BE2C (cell line): ENCODE measurements around the gene ITGA8.

Experiments used
- DNase-seq: peaks from one replicate; pipeline ENCODE4 v3.0.0-alpha.2; 2020
- H3K27me3 ChIP-seq: fragments of 250-450 bp; sonication (Bioruptor Pico); 2 replicates; pipeline ENCODE4 v1.5.1; 2020; ENCODE audit warnings: mild to moderate bottlenecking
- H3K36me3 ChIP-seq: fragments of 250-450 bp; sonication (Bioruptor Pico); 2 replicates; pipeline ENCODE4 v1.5.1; 2020; ENCODE audit warnings: mild to moderate bottlenecking
- H3K4me1 ChIP-seq: fragments of 250-450 bp; sonication (Bioruptor Pico); 2 replicates; pipeline ENCODE4 v1.5.1; 2020
- H3K4me3 ChIP-seq: 2 replicates; pipeline ENCODE4 v1.5.1; 2011; ENCODE audit warnings: low read depth, low read length
- H3K9me3 ChIP-seq: fragments of 250-450 bp; sonication (Bioruptor Pico); 2 replicates; pipeline ENCODE4 v1.5.1; 2020
- TF ChIP-seq, protein P1 (sequence below): IDR thresholded peaks from 2 replicates; pipeline ENCODE4 v1.5.1; 2012; ENCODE audit warnings: mild to moderate bottlenecking, low read depth, low read length

Gene ITGA8

DNA sequence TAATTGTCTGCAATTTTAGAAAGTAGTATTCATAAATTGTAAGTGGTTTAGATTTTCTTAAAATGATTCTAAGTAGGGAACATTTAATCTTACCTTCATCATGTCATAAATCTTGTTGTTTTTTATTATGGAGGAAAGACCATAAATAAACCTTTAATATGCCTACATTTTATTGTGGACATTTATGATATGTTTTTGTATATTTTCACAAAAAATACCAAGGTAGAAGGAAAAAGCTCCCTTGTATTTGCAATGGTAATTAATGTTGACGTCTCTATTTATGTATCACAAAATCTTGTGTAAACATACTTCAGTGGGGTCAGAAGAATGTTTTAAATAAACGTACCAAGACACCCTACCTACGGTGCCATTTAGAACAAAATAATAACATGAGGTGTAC is 193.0 kb downstream of the ITGA8 start:
- no peaks in the 10 kb centered on the region for H3K9me3 ChIP-seq
- no peak overlapping the region for H3K4me3 ChIP-seq
- TF ChIP-seq, protein P1, sequence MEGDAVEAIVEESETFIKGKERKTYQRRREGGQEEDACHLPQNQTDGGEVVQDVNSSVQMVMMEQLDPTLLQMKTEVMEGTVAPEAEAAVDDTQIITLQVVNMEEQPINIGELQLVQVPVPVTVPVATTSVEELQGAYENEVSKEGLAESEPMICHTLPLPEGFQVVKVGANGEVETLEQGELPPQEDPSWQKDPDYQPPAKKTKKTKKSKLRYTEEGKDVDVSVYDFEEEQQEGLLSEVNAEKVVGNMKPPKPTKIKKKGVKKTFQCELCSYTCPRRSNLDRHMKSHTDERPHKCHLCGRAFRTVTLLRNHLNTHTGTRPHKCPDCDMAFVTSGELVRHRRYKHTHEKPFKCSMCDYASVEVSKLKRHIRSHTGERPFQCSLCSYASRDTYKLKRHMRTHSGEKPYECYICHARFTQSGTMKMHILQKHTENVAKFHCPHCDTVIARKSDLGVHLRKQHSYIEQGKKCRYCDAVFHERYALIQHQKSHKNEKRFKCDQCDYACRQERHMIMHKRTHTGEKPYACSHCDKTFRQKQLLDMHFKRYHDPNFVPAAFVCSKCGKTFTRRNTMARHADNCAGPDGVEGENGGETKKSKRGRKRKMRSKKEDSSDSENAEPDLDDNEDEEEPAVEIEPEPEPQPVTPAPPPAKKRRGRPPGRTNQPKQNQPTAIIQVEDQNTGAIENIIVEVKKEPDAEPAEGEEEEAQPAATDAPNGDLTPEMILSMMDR: no peak
- DNase-seq: no peak
- H3K27me3 ChIP-seq: no peaks in the 10 kb centered on the region
- no peaks in the 10 kb centered on the region for H3K4me1 ChIP-seq
- no peaks in the 10 kb centered on the region for H3K36me3 ChIP-seq

DNA sequence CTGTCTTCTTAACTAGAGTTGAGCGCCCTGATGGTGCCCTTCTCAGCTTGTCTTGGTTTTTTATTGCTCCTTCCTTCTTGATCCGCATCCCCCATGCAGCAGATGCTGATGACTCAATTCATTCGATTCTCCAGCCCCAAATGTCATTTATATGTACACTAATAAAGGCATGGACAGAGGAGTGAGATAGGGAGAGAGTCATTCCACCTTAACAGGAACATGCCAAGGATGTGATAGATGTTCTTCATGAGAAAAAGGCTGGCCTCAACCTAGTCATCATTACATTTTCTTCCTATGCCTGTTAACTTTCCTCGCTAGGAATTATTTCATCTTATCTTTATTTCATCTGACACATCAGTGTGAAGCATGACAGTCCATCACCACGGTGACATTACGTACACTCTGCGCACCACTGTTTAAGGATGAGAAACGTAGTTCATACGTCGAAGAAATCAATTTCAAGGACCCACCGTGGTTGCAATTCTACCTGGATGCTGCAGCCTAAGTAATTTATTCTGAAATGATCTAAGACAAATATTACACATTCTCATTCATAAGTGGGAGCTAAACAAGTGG is 198.3 kb downstream of the ITGA8 start:
- Histone ChIP-seq H3K27me3 (no peaks in the 10 kb centered on the region; the same call in 1 of the 2 replicates), H3K9me3 (no peaks in the 10 kb centered on the region), H3K36me3 (no peaks in the 10 kb centered on the region), H3K4me3 (no peak overlapping the region), H3K4me1 (no peaks in the 10 kb centered on the region)
- DNase-seq: no peak
- TF ChIP-seq, protein P1: no peak

DNA sequence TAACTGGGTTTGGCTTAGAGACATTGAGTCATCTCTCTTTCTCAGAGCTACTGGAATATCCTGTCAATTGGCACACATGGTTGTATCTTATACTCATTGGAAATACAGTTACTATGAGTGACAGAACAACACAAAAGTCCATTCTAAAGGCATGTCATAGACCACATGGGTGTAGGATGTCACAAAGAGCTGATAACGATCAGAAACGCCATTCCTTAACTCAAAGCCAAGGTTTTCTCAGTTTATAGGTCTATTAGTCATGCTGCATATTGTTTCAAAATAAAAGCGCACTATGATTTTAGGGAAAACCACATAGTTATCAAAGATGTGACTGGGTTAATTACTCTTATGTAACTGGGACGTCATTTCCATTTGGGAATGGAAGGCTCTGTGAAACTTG is 201.5 kb downstream of the ITGA8 start:
- Histone ChIP-seq H3K4me1 (no peaks in the 10 kb centered on the region), H3K36me3 (no peaks in the 10 kb centered on the region), H3K9me3 (no peaks in the 10 kb centered on the region), H3K27me3 (no peaks in the 10 kb centered on the region; the same call in 1 of the 2 replicates), H3K4me3 (no peak overlapping the region)
- TF ChIP-seq, protein P1: no peak
- DNase-seq: no peak

DNA sequence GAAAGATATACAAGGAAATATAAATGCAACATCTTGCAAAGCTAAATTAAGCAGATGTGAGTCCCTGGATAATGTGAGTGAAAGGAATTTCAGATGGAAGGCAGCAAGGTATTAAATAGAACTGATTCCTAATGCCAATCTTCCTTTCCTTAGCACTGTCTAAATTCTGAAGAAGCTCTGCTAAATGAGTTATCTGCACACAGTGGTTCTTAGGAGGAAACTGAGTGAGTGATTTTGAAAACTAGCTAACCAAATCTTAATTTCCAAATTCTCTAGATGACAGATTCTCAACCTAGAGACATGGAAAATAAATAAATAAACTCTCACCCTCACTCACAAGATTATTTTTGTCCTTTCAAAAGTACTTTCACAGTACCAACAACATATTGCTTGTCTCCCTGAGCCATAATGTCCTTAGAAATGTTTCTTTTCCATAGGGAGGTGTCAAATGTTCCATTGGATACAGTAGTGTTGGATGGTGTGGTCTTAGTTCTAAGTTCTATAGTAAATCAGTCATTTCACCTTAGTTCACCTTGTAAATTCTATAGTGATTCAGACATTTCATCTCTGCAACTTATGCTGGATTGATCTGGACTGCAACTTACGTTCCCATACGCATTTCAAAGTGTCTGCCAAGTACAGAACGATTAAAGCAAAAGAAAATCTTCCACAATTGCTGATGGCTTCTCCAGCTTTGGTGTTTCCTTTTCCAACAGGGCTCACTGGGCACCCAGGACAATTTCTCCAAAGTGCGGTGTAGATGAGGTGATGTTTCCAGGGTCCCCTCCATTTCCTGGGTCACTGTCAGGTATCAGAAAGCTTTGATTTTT is 203.3 kb downstream of the ITGA8 start:
- TF ChIP-seq, protein P1: no peak
- H3K4me1 ChIP-seq: no peaks in the 10 kb centered on the region
- no peaks in the 10 kb centered on the region for H3K36me3 ChIP-seq
- no peak for DNase-seq
- no peaks in the 10 kb centered on the region; the same call in 1 of the 2 replicates for H3K27me3 ChIP-seq
- no peaks in the 10 kb centered on the region for H3K9me3 ChIP-seq
- no peak overlapping the region for H3K4me3 ChIP-seq

DNA sequence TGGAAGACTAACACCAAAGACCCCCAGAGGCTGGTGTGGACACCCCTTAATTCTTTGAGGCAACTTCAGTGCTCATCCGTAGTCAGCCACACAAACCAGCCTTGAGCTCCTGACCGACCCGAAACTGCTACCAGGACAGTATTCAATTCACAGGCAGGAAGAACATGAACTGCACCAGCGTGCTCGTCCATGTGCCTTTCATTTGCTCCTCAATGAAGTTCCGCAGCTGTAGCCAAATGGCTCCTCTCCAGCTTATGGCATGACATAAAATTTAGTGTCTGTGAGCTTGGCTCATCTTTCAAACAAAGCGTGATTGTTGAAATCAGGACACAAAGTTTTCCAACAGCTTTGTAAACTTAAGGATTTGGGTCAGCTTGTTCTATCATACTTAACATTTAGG is 204.5 kb downstream of the ITGA8 start:
- Histone ChIP-seq H3K4me3 (no peak overlapping the region), H3K36me3 (no peaks in the 10 kb centered on the region), H3K9me3 (no peaks in the 10 kb centered on the region), H3K4me1 (no peaks in the 10 kb centered on the region), H3K27me3 (no peaks in the 10 kb centered on the region; the same call in 1 of the 2 replicates)
- DNase-seq: no peak
- TF ChIP-seq, protein P1: no peak

DNA sequence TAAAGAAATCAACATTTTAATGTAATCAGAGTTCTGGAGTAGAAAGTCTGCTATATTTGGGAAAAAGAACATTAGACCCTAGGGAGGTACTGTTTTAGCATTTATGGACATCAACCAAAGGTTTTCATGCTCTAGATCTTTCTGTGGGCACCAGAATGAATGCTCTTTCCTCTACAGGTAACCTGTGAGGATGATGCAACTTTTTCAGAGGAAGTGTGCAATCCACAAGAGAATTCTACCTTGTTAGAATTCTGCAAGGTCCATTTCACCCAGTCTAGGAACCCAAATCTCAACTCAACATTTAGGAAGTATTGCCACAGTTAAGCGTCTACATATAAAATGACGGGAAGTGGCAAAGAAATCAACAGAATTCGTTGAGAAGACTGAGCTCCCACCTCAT is 208.8 kb downstream of the ITGA8 start:
- no peak for DNase-seq
- TF ChIP-seq, protein P1: no peak
- no peaks in the 10 kb centered on the region for H3K9me3 ChIP-seq
- H3K4me3 ChIP-seq: no peak overlapping the region
- H3K4me1 ChIP-seq: no peaks in the 10 kb centered on the region
- no peaks in the 10 kb centered on the region; the same call in 1 of the 2 replicates for H3K27me3 ChIP-seq
- H3K36me3 ChIP-seq: no peaks in the 10 kb centered on the region
